ENCODE measurements around the gene AKR1C8.
"Not testable (repeated sequence)": the region's sequence is repeated elsewhere in the genome, so short reads cannot be mapped to it uniquely, and the experiment has no call there.

AKR1C8 gene

GRCh38 chr10:5168897-5169420, 16.0 kb downstream of the AKR1C8 start:
- no peak for DNase-seq (ENCODE audit: low read depth, low spot score)

GRCh38 chr10:5165738-5166137, 19.2 kb downstream of the AKR1C8 start:
- DNase-seq (ENCODE audit: low read depth, low spot score): no peak

- no peak for DNase-seq (ENCODE audit: low read depth, low spot score)
Observed at GRCh38 chr10:5163487-5163886, 21.5 kb downstream of the AKR1C8 start.

DNA sequence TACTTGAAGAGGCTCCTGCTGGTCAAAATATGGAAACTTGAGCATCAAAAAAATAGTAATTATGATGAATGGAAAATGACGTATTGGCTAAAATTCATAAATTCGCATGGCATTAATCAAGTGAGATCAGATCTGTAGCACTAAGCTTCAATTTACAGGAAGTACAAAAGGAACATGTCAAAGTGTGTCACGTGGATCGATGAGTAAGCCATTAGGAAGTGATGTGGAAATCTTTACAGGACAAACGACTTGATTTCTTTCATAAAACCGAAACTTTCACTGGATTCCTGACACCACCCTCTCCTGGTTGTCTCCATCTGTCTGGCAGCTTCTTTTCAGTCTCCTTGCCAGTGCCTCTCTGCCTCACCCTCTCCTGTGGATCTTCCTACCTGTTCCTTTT, 25.8 kb downstream of the AKR1C8 start:
- no peak for DNase-seq (ENCODE audit: low read depth, low spot score)

- DNase-seq (ENCODE audit: low read depth, low spot score): no peak
Observed at GRCh38 chr10:5157501-5157900, 27.4 kb downstream of the AKR1C8 start.

DNA sequence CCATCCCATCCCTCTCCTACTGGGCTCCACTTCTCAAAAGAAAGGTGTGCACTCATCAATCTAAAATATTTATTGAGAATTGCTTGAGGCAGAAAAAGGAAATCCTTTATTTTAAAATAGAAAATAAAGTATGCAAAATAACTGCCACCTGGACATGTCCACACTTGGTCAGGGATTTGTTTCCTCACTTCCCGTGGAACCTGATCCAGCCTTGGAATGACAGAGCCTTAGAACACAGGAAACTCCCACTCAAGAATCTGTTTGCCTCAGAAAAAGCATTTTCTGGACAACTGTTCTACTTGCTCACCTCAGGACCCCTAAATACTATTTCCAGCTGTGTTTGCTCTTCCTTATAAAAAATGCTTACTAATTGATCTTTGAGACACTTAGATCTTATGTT, 29.0 kb downstream of the AKR1C8 start:
- no peak for DNase-seq (ENCODE audit: low read depth, low spot score)

DNA sequence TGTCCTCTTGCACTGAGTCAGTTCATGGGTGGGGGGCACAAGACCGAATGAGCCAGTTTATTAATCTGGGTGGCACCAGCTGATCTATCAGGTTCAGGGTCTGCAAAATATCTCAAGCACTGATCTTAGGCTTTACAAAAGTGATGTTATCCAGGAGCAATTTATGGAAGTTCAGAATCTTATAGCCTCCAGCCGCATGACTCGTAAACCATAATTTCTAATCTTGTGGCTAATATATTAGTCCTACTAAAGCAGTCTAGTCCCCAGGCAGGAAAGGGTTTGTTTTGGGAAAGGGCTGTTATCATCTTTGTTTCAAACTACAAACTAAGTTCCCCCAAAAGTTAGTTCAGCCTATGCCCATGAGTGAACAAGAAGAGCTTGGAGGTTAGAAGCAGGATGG, 33.9 kb downstream of the AKR1C8 start:
- DNase-seq (ENCODE audit: low read depth, low spot score): no peak

GRCh38 chr10:5148678-5149032, 36.3 kb downstream of the AKR1C8 start:
- DNase-seq (ENCODE audit: low read depth, low spot score): no peak

- no peak for DNase-seq (ENCODE audit: low read depth, low spot score)
Observed at GRCh38 chr10:5147981-5148677, 36.8 kb downstream of the AKR1C8 start.

GRCh38 chr10:5147255-5147980, 37.5 kb downstream of the AKR1C8 start:
- no peak for DNase-seq (ENCODE audit: low read depth, low spot score)

DNA sequence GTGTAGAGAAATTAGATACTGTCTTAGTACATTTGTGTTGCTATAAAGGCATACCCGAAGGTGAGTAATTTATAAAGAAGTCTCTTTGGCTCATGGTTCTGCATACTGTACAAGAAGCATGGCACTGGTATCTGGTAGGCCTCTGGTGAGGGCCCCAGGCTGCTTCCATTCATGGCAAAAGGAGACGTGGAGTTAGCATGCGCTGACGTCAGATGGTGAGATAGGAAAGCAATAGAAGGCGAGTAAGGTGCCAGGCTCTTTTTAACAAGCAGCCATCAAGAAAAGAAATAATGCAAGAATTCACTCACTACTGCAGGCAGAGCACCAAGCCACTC, 38.1 kb downstream of the AKR1C8 start:
- no peak for DNase-seq (ENCODE audit: low read depth, low spot score)

GRCh38 chr10:5143137-5143536, 41.8 kb downstream of the AKR1C8 start:
- DNase-seq (ENCODE audit: low read depth, low spot score): no peak

- DNase-seq (ENCODE audit: low read depth, low spot score): no peak
Observed at GRCh38 chr10:5142199-5142598, 42.8 kb downstream of the AKR1C8 start.

- DNase-seq (ENCODE audit: low read depth, low spot score): not testable (repeated sequence)
Observed at GRCh38 chr10:5137699-5138098, 47.3 kb downstream of the AKR1C8 start.

DNA sequence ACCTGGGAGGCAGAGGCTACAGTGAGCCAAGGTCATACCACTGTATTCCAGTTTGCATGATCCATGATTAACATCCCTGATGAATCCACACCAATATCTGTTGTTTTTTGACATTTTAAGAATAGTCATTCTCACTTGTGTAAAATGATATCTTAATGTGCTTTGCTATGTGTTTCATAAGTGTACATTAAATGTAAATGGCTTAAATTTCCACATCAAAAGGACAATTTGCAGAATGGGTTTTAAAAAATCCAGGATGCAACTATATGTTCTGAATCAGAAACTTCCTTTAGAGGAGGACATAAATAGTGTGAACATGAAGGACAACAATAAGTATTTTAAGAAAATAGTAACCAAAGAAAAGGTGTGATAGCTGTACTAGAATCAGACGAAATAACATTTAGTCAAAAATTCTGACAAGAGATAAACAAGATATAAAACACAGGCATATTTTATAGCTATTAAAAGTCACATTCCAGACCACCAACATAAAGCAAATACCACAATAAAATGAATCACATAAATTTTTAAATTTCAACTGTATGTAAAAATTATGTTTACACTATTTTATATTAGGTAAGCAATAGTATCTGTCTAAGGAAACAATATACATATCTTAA, 48.4 kb downstream of the AKR1C8 start:
- DNase-seq (ENCODE audit: low read depth, low spot score): no peak

DNA sequence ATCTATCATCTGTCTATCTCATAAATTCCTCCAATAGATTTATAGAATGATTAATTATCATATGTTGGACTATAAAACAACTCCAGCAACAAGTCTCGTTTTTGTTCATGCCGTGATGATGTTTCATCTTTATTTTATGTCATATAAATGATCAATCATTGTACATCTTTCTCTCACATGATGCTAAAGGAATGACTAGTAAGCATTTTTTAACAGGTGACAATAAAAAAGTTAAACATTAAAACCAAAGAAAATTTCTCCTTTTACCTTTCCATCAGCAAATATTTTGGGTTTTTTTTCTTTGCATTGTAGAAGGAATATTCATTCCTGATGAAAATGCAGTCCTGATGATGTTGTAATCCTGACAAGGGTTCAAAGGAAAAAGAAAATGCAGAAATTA, 49.4 kb downstream of the AKR1C8 start:
- no peak for DNase-seq (ENCODE audit: low read depth, low spot score)

DNA sequence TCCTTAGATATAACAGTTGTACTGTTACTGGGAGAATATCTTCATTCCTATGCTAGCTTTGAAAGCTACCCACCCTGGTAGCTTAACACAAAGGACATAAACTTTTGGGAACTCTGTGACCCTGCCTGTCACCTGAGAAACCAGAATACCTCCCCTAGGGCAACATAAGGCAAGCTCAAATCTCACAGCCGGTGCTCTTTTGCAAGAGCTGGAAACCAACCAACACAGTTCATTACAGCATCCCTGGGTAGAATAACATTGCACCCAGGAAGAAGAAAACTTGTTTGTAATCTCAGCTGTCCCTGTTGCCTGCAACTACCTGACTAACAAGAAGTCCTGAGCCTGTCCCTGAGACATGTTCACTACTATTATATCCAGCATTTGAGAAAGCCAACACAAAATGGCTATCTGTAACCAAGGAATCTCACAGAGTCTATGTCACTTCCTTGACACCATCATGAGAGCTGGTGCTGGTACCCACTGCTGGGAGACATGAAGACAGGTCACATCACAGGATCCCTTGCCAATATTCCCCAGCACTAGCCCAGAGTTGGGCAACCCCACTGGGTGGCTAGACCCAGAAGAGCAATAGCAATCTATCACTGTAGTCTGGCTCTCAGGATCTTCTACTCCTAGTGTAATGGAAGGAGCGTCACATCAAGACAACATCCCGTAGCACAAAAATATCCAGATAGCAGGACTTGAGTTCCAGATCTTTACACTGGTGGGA, 59.5 kb downstream of the AKR1C8 start:
- DNase-seq (ENCODE audit: low read depth, low spot score): no peak

GRCh38 chr10:5123886-5124285, 61.1 kb downstream of the AKR1C8 start:
- DNase-seq (ENCODE audit: low read depth, low spot score): no peak

DNA sequence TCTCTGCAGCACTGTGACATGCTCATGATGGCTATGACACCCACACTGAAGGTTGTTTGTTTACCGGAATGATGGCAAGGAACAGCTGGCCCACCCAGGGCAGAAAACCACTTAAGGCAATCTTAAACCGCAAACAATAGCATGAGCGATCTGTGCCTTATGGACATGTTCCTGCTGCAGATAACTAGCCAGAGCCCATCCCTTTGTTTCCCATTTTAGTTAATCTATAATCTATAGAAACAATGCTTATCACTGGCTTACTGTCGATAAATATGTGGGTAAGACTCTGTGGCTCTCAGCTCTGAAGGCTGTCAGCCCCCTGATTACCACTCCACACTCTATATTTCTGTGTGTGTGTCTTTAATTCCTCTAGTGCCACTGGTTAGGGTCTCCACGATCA, 65.0 kb downstream of the AKR1C8 start:
- DNase-seq (ENCODE audit: low read depth, low spot score): not testable (repeated sequence)

DNA sequence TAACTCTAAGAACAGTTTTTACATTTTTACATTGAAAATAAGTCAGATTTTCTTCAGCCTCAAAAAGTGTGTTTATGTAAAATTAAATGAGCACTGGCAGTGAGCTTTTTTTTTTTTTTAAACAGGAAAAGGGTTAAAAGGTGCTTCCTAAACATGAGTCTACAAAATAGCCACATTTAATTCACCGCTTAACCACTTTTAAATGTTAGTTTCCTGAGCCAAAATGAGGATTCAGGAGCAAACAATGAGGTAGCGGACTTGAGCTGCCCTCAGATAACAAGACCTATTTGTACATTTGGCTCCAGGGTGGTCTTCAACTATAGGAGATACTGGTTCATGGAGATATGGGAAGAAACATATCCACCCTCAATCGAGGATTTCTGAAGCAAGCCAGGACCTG, 67.9 kb downstream of the AKR1C8 start:
- no peak for DNase-seq (ENCODE audit: low read depth, low spot score)

DNA sequence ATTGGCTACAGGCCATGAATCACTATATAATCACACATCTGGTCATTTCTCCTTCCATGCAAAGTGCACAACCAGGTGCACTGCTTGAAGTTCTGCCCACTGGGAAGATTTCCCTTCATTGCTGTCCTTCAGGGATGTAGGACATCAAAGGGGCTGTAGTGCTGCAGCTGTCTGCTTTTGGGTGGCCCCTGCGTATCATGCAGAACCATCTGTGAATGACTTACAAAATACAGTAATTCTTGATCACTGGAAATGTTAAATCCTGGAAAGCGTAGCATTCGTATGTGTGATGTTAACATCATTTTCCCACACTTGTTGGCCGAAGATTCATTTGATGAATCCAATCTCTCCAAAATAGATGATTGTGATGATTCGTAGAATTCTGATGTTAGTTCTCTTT, 68.3 kb downstream of the AKR1C8 start:
- DNase-seq (ENCODE audit: low read depth, low spot score): no peak

GRCh38 chr10:5109861-5110260, 75.1 kb downstream of the AKR1C8 start:
- not testable (repeated sequence) for DNase-seq (ENCODE audit: low read depth, low spot score)

Data from activated naive CD8-positive, alpha-beta T cell treated with anti-CD3 and anti-CD28 coated beads, Interleukin-2, amount 50 U/mL, for 16 hours (primary cell).